ENCODE data around the gene FSTL4. TPM values are rescaled to one million over a fixed set of nuclear protein-coding genes. Genes with fewer than 3 reads are reported as not detected.

FSTL4 gene
- total RNA-seq, 1 donor from 2014 or later: 11.3 TPM

DNA sequence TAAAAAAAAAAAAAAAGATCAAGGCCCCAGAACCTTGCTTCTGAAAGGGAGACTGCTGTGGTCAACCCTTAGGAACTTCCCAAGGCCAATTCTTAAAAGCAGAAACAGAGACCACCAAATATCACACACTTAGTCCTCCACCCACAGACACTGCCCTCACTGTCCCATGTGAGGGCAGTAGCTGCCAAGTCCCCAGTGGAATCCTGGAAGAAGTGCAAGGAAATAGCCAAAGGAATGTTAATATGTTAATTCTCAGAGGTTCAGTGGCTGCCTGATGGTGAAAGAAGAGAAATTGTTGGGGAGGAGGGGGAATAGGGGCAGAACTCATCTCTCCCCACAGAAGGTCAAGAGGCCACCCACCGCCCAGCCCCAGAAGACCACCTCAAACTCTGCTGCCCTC lies 23.1 kb downstream of the FSTL4 start:
- no peak for TF ChIP-seq CTCF (conservative IDR thresholded peaks at IDR 0.05)
- Mint-ChIP-seq H3K36me3 (no peaks in the 10 kb centered on the region), H3K4me1 (ENCODE audit: unreplicated experiment) (no peaks in the 10 kb centered on the region), H3K4me3 (no peak overlapping the region), H3K27ac (no peak overlapping the region), H3K27me3 (no peaks in the 10 kb centered on the region), H3K9me3 (no peaks in the 10 kb centered on the region)
- no peak for DNase-seq (ENCODE audit: extremely low spot score, unreplicated experiment)

DNA sequence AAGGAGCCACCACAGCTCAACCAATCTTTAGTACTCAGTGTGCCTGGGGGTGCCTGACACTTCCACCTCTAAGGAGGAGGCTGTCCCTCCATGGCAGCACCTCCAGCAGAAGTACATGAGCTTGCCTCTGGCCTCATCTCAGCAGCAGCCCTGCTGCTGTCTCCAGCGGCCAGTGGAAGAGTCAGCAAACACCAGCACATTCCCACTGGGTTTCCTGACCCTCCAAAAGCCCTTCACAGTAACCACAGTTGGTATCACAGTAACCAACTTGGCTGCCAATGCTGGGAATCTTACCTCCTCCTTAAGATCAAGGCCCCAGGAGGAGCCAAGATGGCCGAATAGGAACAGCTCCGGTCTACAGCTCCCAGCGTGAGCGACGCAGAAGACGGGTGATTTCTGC lies 29.4 kb downstream of the FSTL4 start:
- DNase-seq (ENCODE audit: extremely low spot score, unreplicated experiment): no peak
- no peaks in the 10 kb centered on the region for H3K27me3 Mint-ChIP-seq
- no peak overlapping the region for H3K4me3 Mint-ChIP-seq
- H3K9me3 Mint-ChIP-seq: no peaks in the 10 kb centered on the region
- TF ChIP-seq CTCF (conservative IDR thresholded peaks at IDR 0.05): no peak
- no peaks in the 10 kb centered on the region for H3K4me1 Mint-ChIP-seq (ENCODE audit: unreplicated experiment)
- H3K36me3 Mint-ChIP-seq: no peaks in the 10 kb centered on the region
- no peak overlapping the region for H3K27ac Mint-ChIP-seq

DNA sequence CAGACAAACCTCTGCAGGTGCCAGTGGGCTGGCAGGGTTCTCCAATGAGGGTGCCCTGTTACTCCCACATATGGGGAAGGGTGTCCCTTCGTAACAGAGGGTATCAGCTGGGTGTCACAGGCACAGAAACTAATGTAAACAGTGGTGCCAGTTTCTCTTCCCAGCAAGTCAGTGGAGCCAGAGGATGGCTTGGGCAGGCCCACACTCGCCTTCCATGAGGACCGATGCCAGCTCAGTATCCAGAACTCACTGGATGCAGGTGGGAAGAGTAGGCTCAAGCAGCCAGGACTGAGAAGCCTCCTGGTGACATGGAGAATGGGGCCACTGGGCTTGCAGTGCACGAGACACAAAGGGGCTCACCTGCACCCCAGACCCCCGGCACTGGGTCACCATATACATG lies 30.4 kb downstream of the FSTL4 start:
- DNase-seq (ENCODE audit: extremely low spot score, unreplicated experiment): no peak
- Mint-ChIP-seq H3K27me3 (no peaks in the 10 kb centered on the region), H3K27ac (no peak overlapping the region), H3K9me3 (no peaks in the 10 kb centered on the region), H3K36me3 (no peaks in the 10 kb centered on the region), H3K4me1 (ENCODE audit: unreplicated experiment) (no peaks in the 10 kb centered on the region), H3K4me3 (no peak overlapping the region)
- TF ChIP-seq CTCF (conservative IDR thresholded peaks at IDR 0.05): no peak

GRCh38 chr5:133581348-133581747 lies 31.0 kb downstream of the FSTL4 start:
- H3K27me3 Mint-ChIP-seq: no peaks in the 10 kb centered on the region
- TF ChIP-seq CTCF (conservative IDR thresholded peaks at IDR 0.05): no peak
- no peaks in the 10 kb centered on the region for H3K4me1 Mint-ChIP-seq (ENCODE audit: unreplicated experiment)
- no peak overlapping the region for H3K27ac Mint-ChIP-seq
- no peaks in the 10 kb centered on the region for H3K36me3 Mint-ChIP-seq
- no peaks in the 10 kb centered on the region for H3K9me3 Mint-ChIP-seq
- DNase-seq (ENCODE audit: extremely low spot score, unreplicated experiment): no peak
- H3K4me3 Mint-ChIP-seq: no peak overlapping the region

- no peaks in the 10 kb centered on the region for H3K4me1 Mint-ChIP-seq (ENCODE audit: unreplicated experiment)
These were observed 31.7 kb downstream of the FSTL4 start for GRCh38 chr5:133580618-133581017.

More at GRCh38 chr5:133580618-133581017, 31.7 kb downstream of the FSTL4 start:
- Mint-ChIP-seq H3K4me3 (no peak overlapping the region), H3K27ac (no peak overlapping the region), H3K36me3 (no peaks in the 10 kb centered on the region), H3K9me3 (no peaks in the 10 kb centered on the region), H3K27me3 (no peaks in the 10 kb centered on the region)
- no peak for DNase-seq (ENCODE audit: extremely low spot score, unreplicated experiment)
- TF ChIP-seq CTCF (conservative IDR thresholded peaks at IDR 0.05): no peak

Measured in type B pancreatic cell (in vitro differentiated cells).